Measurements from ENCODE around the gene TAOK3. TPM values are rescaled to one million over a fixed set of nuclear protein-coding genes. Genes with fewer than 3 reads are reported as not detected.

Gene TAOK3
- total and polyA plus RNA-seq, 2 of the 8 experiments (the other 6 are each of a cell fraction or from before 2014, with no cell fraction given), result 5.2 to 9.3 TPM

GRCh38 chr12:118288174-118288573 is 84.5 kb downstream of the TAOK3 start:
- FAIRE-seq (no peak), DNase-seq (ENCODE audit: low read depth in 1 of 2, low spot score in 2 of 2) (no peak)
- no peaks in the 10 kb centered on the region for H3K79me1 ChIP-seq (ENCODE audit: low read depth, low read length)
- H2BK15ac ChIP-seq (ENCODE audit: low read length), result no peak overlapping the region
- no peak overlapping the region for H3K23ac ChIP-seq (ENCODE audit: insufficient read length)
- no peak overlapping the region for H3K14ac ChIP-seq (ENCODE audit: insufficient read length)
- H2BK20ac ChIP-seq (ENCODE audit: low read length), result no peak overlapping the region
- no peak overlapping the region for H4K91ac ChIP-seq (replicated peaks; ENCODE audit: insufficient read length, low read length)
- H2AK5ac ChIP-seq (ENCODE audit: low read depth, low read length), result no peak overlapping the region
- H3K4me2 ChIP-seq (ENCODE audit: insufficient read depth in 1 of 2, low read depth in 2 of 2, low read length in 2 of 2), result no peak overlapping the region
- no peaks in the 10 kb centered on the region for H3K9me3 ChIP-seq (ENCODE audit: insufficient read depth in 2 of 2, low read depth in 1 of 2, low read length in 1 of 2)
- no peaks in the 10 kb centered on the region for H3K27me3 ChIP-seq (replicated peaks in 1 of 4; ENCODE audit: control insufficient read depth in 3 of 4, extremely low read depth in 1 of 4, insufficient read depth in 3 of 4, low read length in 3 of 4)
- no peak overlapping the region for H2BK12ac ChIP-seq (ENCODE audit: low read depth, low read length)
- H3K79me2 ChIP-seq (ENCODE audit: control insufficient read depth in 1 of 2, insufficient read depth in 2 of 2, low read length in 2 of 2), result no peaks in the 10 kb centered on the region
- H3K4me1 ChIP-seq (replicated peaks in 1 of 4; ENCODE audit: control insufficient read depth in 3 of 4, insufficient read depth in 4 of 4, low read length in 3 of 4), result no peaks in the 10 kb centered on the region
- TF ChIP-seq EZH2 (IDR thresholded peaks at IDR 0.05; ENCODE audit: low read depth, low read length, severe bottlenecking), result no peak
- no peak for TF ChIP-seq CTBP2 (IDR thresholded peaks at IDR 0.05; ENCODE audit: borderline replicate concordance, insufficient read depth, insufficient read length, low read length)
- no peak for TF ChIP-seq CTCF (IDR thresholded peaks at IDR 0.05; ENCODE audit: control extremely low read depth in 1 of 3, insufficient read depth in 1 of 3, low read depth in 1 of 3, low read length in 3 of 3)
- TF ChIP-seq RFX5 (IDR thresholded peaks at IDR 0.05; ENCODE audit: borderline replicate concordance, low read depth, low read length), result no peak
- TF ChIP-seq EGR1 (IDR thresholded peaks at IDR 0.05; ENCODE audit: borderline replicate concordance, low read depth, low read length), result no peak
- no peak overlapping the region for H4K8ac ChIP-seq (ENCODE audit: extremely low read depth, insufficient read depth, low read length)
- H2AFZ ChIP-seq (ENCODE audit: low read length), result no peak overlapping the region
- WGBS, 2 experiments (ENCODE audit: extremely low coverage in 1 of 2, insufficient coverage in 1 of 2, insufficient read length in 1 of 2, insufficient replicate concordance in 2 of 2, low coverage in 1 of 2, low lambda C conversion rate in 2 of 2, missing lambda C conversion rate in 1 of 2), result 100% methylated on average over 1 of the region's 1 CpG; no CpG with 5 or more reads in 1 of the 2 experiments
- H3K9ac ChIP-seq (replicated peaks in 1 of 4; ENCODE audit: extremely low read depth in 1 of 4, low read depth in 3 of 4, low read length in 3 of 4), result no peak overlapping the region
- H3K36me3 ChIP-seq (ENCODE audit: control insufficient read depth in 2 of 4, insufficient read depth in 4 of 4, low read length in 3 of 4), result no peaks in the 10 kb centered on the region
- H2BK120ac ChIP-seq (replicated peaks; ENCODE audit: low read depth, low read length), result no peak overlapping the region
- no peak overlapping the region for H3K4ac ChIP-seq (replicated peaks; ENCODE audit: insufficient read length, low read depth, low read length)
- H3K23me2 ChIP-seq (ENCODE audit: low read depth, low read length), result no peaks in the 10 kb centered on the region
- H3K4me3 ChIP-seq (ENCODE audit: extremely low read depth in 1 of 4, insufficient read depth in 2 of 4, low read depth in 3 of 4, low read length in 4 of 4), result no peak overlapping the region
- no peak overlapping the region for H3K18ac ChIP-seq (ENCODE audit: extremely low read depth, low read length)
- POLR2A ChIA-PET (ENCODE audit: partially characterized antibody), result no interaction called here
- no peak overlapping the region for H2BK5ac ChIP-seq (ENCODE audit: low read depth, low read length)
- CTCF ChIA-PET (ENCODE audit: partially characterized antibody), result no interaction called here
- H3K27ac ChIP-seq (ENCODE audit: low read depth, low read length), result no peak overlapping the region
- H4K5ac ChIP-seq (ENCODE audit: insufficient read length, low read depth, low read length), result no peak overlapping the region
- no peaks in the 10 kb centered on the region for H4K20me1 ChIP-seq (replicated peaks in 1 of 2; ENCODE audit: control insufficient read depth in 1 of 2, insufficient read depth in 2 of 2, low read length in 2 of 2)
- H3K56ac ChIP-seq (replicated peaks; ENCODE audit: insufficient read length, low read depth, low read length), result no peak overlapping the region
